K562 (cell line): ENCODE results near the gene UBE2M. TPM values are rescaled to one million over a fixed set of nuclear protein-coding genes. Genes with fewer than 3 reads are reported as not detected.

Source experiments
- AFF1 ChIP-seq, 2 experiments: fragments of 450-650 bp; IDR thresholded peaks; 2 replicates each; pipeline ENCODE4 v1.6.1; 2018; ENCODE audit warnings: mild to moderate bottlenecking in 2 of 2, low read depth in 1 of 2; ENCODE audit not compliant: partially characterized antibody in 2 of 2
- CBFB ChIP-seq: sonication (generic); formaldehyde crosslinking; IDR thresholded peaks from 2 replicates; pipeline ENCODE4 v1.4.0; 2020; ENCODE audit warnings: mild to moderate bottlenecking, missing genetic modification reagents
- GMEB1 ChIP-seq: fragments of 250-450 bp; sonication (Bioruptor Pico); IDR thresholded peaks from 2 replicates; pipeline ENCODE4 v1.4.0; 2020; ENCODE audit warnings: mild to moderate bottlenecking
- MGA ChIP-seq: fragments of 450-650 bp; IDR thresholded peaks from 2 replicates; pipeline ENCODE4 v1.6.1; 2016; ENCODE audit warnings: mild to moderate bottlenecking, moderate library complexity
- MYNN ChIP-seq, 2 experiments: sonication (generic); formaldehyde crosslinking in 1 of 2; IDR thresholded peaks; 2 replicates each; pipeline versions ENCODE4 v1.5.0 to v1.6.1; 2016 to 2020; ENCODE audit warnings: antibody characterized with exemption in 1 of 2, missing genetic modification reagents in 1 of 2
- PCBP2 ChIP-seq: fragments of 200-400 bp; formaldehyde crosslinking; IDR thresholded peaks from 2 replicates; pipeline ENCODE4 v1.6.1; 2018; ENCODE audit warnings: low read length, low read depth, mild to moderate bottlenecking, moderate library complexity; ENCODE audit not compliant: poor library complexity, severe bottlenecking
- YY1 ChIP-seq, 3 experiments: IDR thresholded peaks; 2 replicates each; pipeline ENCODE4 v1.6.1; 2011; ENCODE audit warnings: low read length in 2 of 3, mild to moderate bottlenecking in 2 of 3, moderate library complexity in 2 of 3, borderline replicate concordance in 1 of 3, control low read depth in 1 of 3, low read depth in 1 of 3; ENCODE audit not compliant: insufficient read depth in 3 of 3, insufficient replicate concordance in 2 of 3, control insufficient read depth in 1 of 3, insufficient read length in 1 of 3; ENCODE audit errors: extremely low read depth in 1 of 3
- polyA plus RNA-seq, 8 experiments: library from polyadenylated mRNA; depleted of rRNA in 4 of 8; stranded (reverse) in 5 of 8; unstranded in 3 of 8; fragments of >200 nt; fragmentation: Nextera tagmentation in 2 of 8; fragmentation: Illumina TruSeq in 1 of 8; extraction: Ambion mirVana in 2 of 8; extraction: Trizol in 1 of 8; gene quantifications; 2 replicates each; pipeline versions ENCODE4 v1.2.1 to v1.2.3, GENCODE V29; 2011 to 2014; ENCODE audit warnings: inconsistent platforms in 1 of 8, missing spikeins in 1 of 8
- total RNA-seq, 7 experiments: library from RNA; depleted of rRNA in 6 of 7; stranded (reverse); fragments of >200 nt in 6 of 7; fragmentation: Illumina TruSeq in 2 of 7; extraction: Trizol in 2 of 7; gene quantifications; 2 replicates each; pipeline versions ENCODE4 v1.2.1 to v1.2.3, GENCODE V29; 2011 to 2021; ENCODE audit warnings: low replicate concordance in 1 of 7

The UBE2M gene
- total and polyA plus RNA-seq, 9 of the 15 experiments (the other 6 are each of a cell fraction or from before 2014, with no cell fraction given), result 0.92 to 163 (median 85.7) TPM

GRCh38 chr19:58586133-58586765 lies 27.8 kb upstream of the UBE2M start (continued):
- TF ChIP-seq MYNN (IDR thresholded peaks at IDR 0.05), result no peak
- TF ChIP-seq MYNN (CRISPR knock-in tag; IDR thresholded peaks at IDR 0.05), result no peak
- TF ChIP-seq MGA, result 0 out of 2 replicates have a peak, but pooled peaks have one; percentile 10
- TF ChIP-seq CBFB (CRISPR knock-in tag), result no peak
- TF ChIP-seq PCBP2, result peak; percentile 18
- no peak for TF ChIP-seq AFF1 (IDR thresholded peaks at IDR 0.05; ENCODE audit: low read depth in 1 of 2, partially characterized antibody in 2 of 2)
- TF ChIP-seq GMEB1 (CRISPR knock-in tag), result no peak
- TF ChIP-seq YY1 (IDR thresholded peaks at IDR 0.05; ENCODE audit: borderline replicate concordance in 1 of 3, control insufficient read depth in 1 of 3, extremely low read depth in 1 of 3, insufficient read depth in 3 of 3, insufficient read length in 1 of 3, insufficient replicate concordance in 2 of 3, low read depth in 1 of 3, low read length in 2 of 3), result no peak
